B cell (primary cell): ENCODE measurements around the gene STAT5A. TPM values are rescaled to one million over a fixed set of nuclear protein-coding genes. Genes with fewer than 3 reads are reported as not detected.
A peak's percentile ranks its signal among the peaks of the same experiment; 100 is the strongest.

Experiments
- ATAC-seq: fragments of 200-7000 bp; cut with Tn5 transposase; one replicate; pipeline ENCODE4 v1.10.0; 2021; ENCODE audit warnings: low read depth, mild to moderate bottlenecking, moderate number of reproducible peaks, moderate library complexity
- CTCF ChIA-PET: fragments of 350-600 bp; sonication (Branson Sonifier 250); formaldehyde crosslinking; loops from one replicate; lab custom pipeline; 2021; ENCODE audit warnings: antibody characterized with exemption, inconsistent platforms; lab: Charles Lee
- POLR2A ChIA-PET: fragments of 350-600 bp; sonication (Branson Sonifier 250); formaldehyde crosslinking; loops from one replicate; lab custom pipeline; 2021; ENCODE audit warnings: antibody characterized with exemption; lab: Charles Lee
- DNase-seq: peaks from one replicate; pipeline ENCODE4 v3.0.0; 2013
- H2AFZ ChIP-seq: 2 replicates; pipeline ENCODE4 v1.6.1; 2012; ENCODE audit warnings: mild to moderate bottlenecking, low read depth, low read length; ENCODE audit not compliant: insufficient read depth, poor library complexity, severe bottlenecking
- H3K27ac ChIP-seq, 2 donors: 1 replicate in 1 of 2; 2 replicates in 1 of 2; pipeline ENCODE4 v1.5.1; 2012 to 2013; ENCODE audit warnings: low read length in 2 of 2, mild to moderate bottlenecking in 2 of 2, moderate library complexity in 1 of 2
- H3K27me3 ChIP-seq, 4 experiments: fragments of 200-600 bp in 1 of 4; sonication (generic) in 1 of 4; replicated peaks in 1 of 4; 1 replicate in 2 of 4; 2 replicates in 2 of 4; pipeline versions ENCODE4 v1.6.1 to v1.7.0; 2013 to 2016; ENCODE audit warnings: low read length in 3 of 4, mild to moderate bottlenecking in 2 of 4, mixed read lengths in 1 of 4, moderate library complexity in 1 of 4; ENCODE audit not compliant: insufficient read depth in 4 of 4, control insufficient read depth in 3 of 4; ENCODE audit errors: control extremely low read depth in 1 of 4
- H3K36me3 ChIP-seq, 2 experiments: replicated peaks in 1 of 2; 1 replicate in 1 of 2; 2 replicates in 1 of 2; pipeline versions ENCODE4 v1.6.1 to v1.7.1; 2013; ENCODE audit warnings: low read length in 1 of 2; ENCODE audit not compliant: insufficient read depth in 2 of 2, control insufficient read depth in 1 of 2; ENCODE audit errors: control extremely low read depth in 1 of 2, extremely low read depth in 1 of 2
- H3K4me1 ChIP-seq, 2 donors: fragments of 200-600 bp in 1 of 2; sonication (generic) in 1 of 2; 1 replicate in 1 of 2; 2 replicates in 1 of 2; pipeline versions ENCODE4 v1.5.1 to v1.6.1; 2013 to 2017; ENCODE audit warnings: low read length in 2 of 2; ENCODE audit not compliant: control insufficient read depth in 2 of 2, insufficient read depth in 2 of 2
- H3K4me2 ChIP-seq: replicated peaks from 2 replicates; pipeline ENCODE3; 2012; ENCODE audit warnings: mild to moderate bottlenecking, low read depth, low read length; ENCODE audit not compliant: poor library complexity, severe bottlenecking
- H3K4me3 ChIP-seq, 5 experiments: fragments of 200-600 bp in 1 of 5; sonication (generic) in 1 of 5; 1 replicate in 3 of 5; 2 replicates in 2 of 5; pipeline versions ENCODE4 v1.5.1 to v1.7.0; 2011 to 2016; ENCODE audit warnings: low read length in 4 of 5, mild to moderate bottlenecking in 4 of 5, low read depth in 2 of 5, control low read depth in 1 of 5, moderate library complexity in 1 of 5; ENCODE audit not compliant: insufficient read depth in 1 of 5; ENCODE audit errors: control extremely low read depth in 1 of 5, extremely low read depth in 1 of 5
- H3K79me2 ChIP-seq: fragments of 200-600 bp; sonication (generic); one replicate; pipeline ENCODE4 v1.6.0; 2016; ENCODE audit warnings: low read length; ENCODE audit not compliant: control insufficient read depth, insufficient read depth
- H3K9ac ChIP-seq: fragments of 200-600 bp; sonication (generic); 2 replicates; pipeline ENCODE4 v1.6.1; 2017; ENCODE audit warnings: mild to moderate bottlenecking, low read length, moderate library complexity
- H3K9me3 ChIP-seq, 3 donors: one replicate each; pipeline versions ENCODE4 v1.6.1 to v1.7.1; 2013; ENCODE audit warnings: low read length in 2 of 3; ENCODE audit not compliant: control insufficient read depth in 2 of 3, insufficient read depth in 1 of 3; ENCODE audit errors: control extremely low read depth in 1 of 3
- H4K20me1 ChIP-seq: 2 replicates; pipeline ENCODE4 v1.6.0; 2012; ENCODE audit warnings: mild to moderate bottlenecking, low read length; ENCODE audit not compliant: insufficient read depth, control insufficient read depth, poor library complexity, severe bottlenecking
- H3K27ac Mint-ChIP-seq: one replicate; pipeline ENCODE4 v1.8.0; 2021; ENCODE audit warnings: mixed read lengths
- H3K27me3 Mint-ChIP-seq: one replicate; pipeline ENCODE4 v1.8.0; 2021; ENCODE audit warnings: mixed read lengths
- H3K4me1 Mint-ChIP-seq: one replicate; pipeline ENCODE4 v1.8.0; 2021; ENCODE audit warnings: mixed read lengths
- H3K4me3 Mint-ChIP-seq: one replicate; pipeline ENCODE4 v1.8.0; 2021; ENCODE audit warnings: mixed read lengths
- H3K9me3 Mint-ChIP-seq: one replicate; pipeline ENCODE4 v1.8.0; 2022; ENCODE audit warnings: mixed read lengths; ENCODE audit not compliant: insufficient read depth
- EZH2 ChIP-seq: IDR thresholded peaks from 2 replicates; pipeline ENCODE4 v1.6.1; 2012; ENCODE audit warnings: borderline replicate concordance, low read depth, mild to moderate bottlenecking, moderate library complexity, low read length; ENCODE audit not compliant: insufficient read depth, poor library complexity, severe bottlenecking
- WGBS: methylation state at CpG from one replicate; pipeline ENCODE4 v1.1.5; 2013; ENCODE audit warnings: missing lambda C conversion rate; ENCODE audit not compliant: insufficient coverage; 5-methylcytosine and 5-hydroxymethylcytosine counted together
- intact Hi-C: fragments of 100-400 bp; cut with micrococcal nuclease; formaldehyde crosslinking; loops from one replicate; pipeline ENCODE4 v1.10.0; 2022
- polyA plus RNA-seq: library from polyadenylated mRNA; depleted of rRNA; stranded (reverse); fragments of >200 nt; gene quantifications from 2 replicates; pipeline ENCODE4 v1.2.3, GENCODE V29; 2012
- total RNA-seq, 2 donors: library from RNA; stranded (reverse); fragments of 120-200 nt in 1 of 2; gene quantifications; 1 replicate in 1 of 2; 2 replicates in 1 of 2; pipeline versions ENCODE4 v1.2.3 to v1.2.4, GENCODE V29; 2013 to 2022
- TF ChIP-seq, protein P1 (sequence below): fragments of 200-600 bp; IDR thresholded peaks from one replicate; pipeline ENCODE4 v1.8.0; 2022; ENCODE audit warnings: antibody characterized with exemption, mild to moderate bottlenecking

Gene STAT5A
- total and polyA plus RNA-seq, 2 donors (not counting 1 experiment from before 2014, with no cell fraction given) = 48.8 to 110 TPM

- peak overlapping the region; percentile 95 for H2AFZ ChIP-seq
- H3K9ac ChIP-seq = peak overlapping the region; percentile 92
- TF ChIP-seq EZH2 = no peak
- TF ChIP-seq, protein P1, sequence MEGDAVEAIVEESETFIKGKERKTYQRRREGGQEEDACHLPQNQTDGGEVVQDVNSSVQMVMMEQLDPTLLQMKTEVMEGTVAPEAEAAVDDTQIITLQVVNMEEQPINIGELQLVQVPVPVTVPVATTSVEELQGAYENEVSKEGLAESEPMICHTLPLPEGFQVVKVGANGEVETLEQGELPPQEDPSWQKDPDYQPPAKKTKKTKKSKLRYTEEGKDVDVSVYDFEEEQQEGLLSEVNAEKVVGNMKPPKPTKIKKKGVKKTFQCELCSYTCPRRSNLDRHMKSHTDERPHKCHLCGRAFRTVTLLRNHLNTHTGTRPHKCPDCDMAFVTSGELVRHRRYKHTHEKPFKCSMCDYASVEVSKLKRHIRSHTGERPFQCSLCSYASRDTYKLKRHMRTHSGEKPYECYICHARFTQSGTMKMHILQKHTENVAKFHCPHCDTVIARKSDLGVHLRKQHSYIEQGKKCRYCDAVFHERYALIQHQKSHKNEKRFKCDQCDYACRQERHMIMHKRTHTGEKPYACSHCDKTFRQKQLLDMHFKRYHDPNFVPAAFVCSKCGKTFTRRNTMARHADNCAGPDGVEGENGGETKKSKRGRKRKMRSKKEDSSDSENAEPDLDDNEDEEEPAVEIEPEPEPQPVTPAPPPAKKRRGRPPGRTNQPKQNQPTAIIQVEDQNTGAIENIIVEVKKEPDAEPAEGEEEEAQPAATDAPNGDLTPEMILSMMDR = no peak
- peaks cover 41% of the 10 kb centered on the region for H3K4me1 Mint-ChIP-seq
- peak overlapping the region in 2 of 5 experiments; percentile 66 to 75 for H3K4me3 ChIP-seq
- whole genome bisulfite sequencing = 72% methylated on average over 3 of the region's 6 CpGs
- no peaks in the 10 kb centered on the region for H3K9me3 ChIP-seq
- peak overlapping the region; percentile 83 for H3K4me3 Mint-ChIP-seq
- ATAC-seq = no peak
- peaks cover 28 to 29% of the 10 kb centered on the region in 2 donors for H3K4me1 ChIP-seq
- peak; percentile 27 for DNase-seq
- H3K27ac Mint-ChIP-seq = peak overlapping the region; percentile 76
- H3K9me3 Mint-ChIP-seq = no peaks in the 10 kb centered on the region
- H3K36me3 ChIP-seq = no peaks in the 10 kb centered on the region
- intact Hi-C loops = loop anchor here (10.0 kb wide), 1 partner anchor 53 kb away; no protein-coding TSS in a partner anchor
- no peaks in the 10 kb centered on the region for H3K27me3 ChIP-seq
- peaks cover 35% of the 10 kb centered on the region for H3K79me2 ChIP-seq
- ChIA-PET CTCF (interaction anchor here (0.6 to 1.3 kb wide), 7 partner anchors 11 to 93 kb away, joined by 3 to 6 read pairs (median 4); partner anchors contain the start of gene STAT5A), POLR2A (interaction anchor here (0.8 to 1.7 kb wide), 3 partner anchors 9 to 83 kb away, joined by 4 to 11 read pairs (median 7); partner anchors contain the start of genes GHDC and STAT5A)
- peak overlapping the region; percentile 97 for H3K4me2 ChIP-seq
- H3K27ac ChIP-seq = no peak overlapping the region
- H4K20me1 ChIP-seq = no peaks in the 10 kb centered on the region
- no peaks in the 10 kb centered on the region for H3K27me3 Mint-ChIP-seq
Observed at GRCh38 chr17:42277342-42277712, 11.0 kb upstream of the STAT5A start.
